Mucosa of descending colon (tissue), 3 donors: ENCODE measurements around the gene HOXC11. TPM values are rescaled to one million over a fixed set of nuclear protein-coding genes. Genes with fewer than 3 reads are reported as not detected.

Experiments used
- ATAC-seq: fragments of 200-7000 bp; cut with Tn5 transposase; one replicate; pipeline ENCODE4 v1.9.1; 2020; ENCODE audit warnings: mild to moderate bottlenecking, moderate library complexity
- DNase-seq, 3 donors: peaks; one replicate each; pipeline ENCODE4 v3.0.0-alpha.2; 2020
- H3K36me3 ChIP-seq: fragments of 200-600 bp; one replicate; pipeline ENCODE4 v1.8.0; 2021; ENCODE audit warnings: low read depth, mild to moderate bottlenecking
- H3K4me1 ChIP-seq: fragments of 200-600 bp; one replicate; pipeline ENCODE4 v1.8.0; 2021; ENCODE audit warnings: low read depth, mild to moderate bottlenecking
- H3K4me3 ChIP-seq: fragments of 200-600 bp; one replicate; pipeline ENCODE4 v1.8.0; 2021; ENCODE audit warnings: mild to moderate bottlenecking
- H3K9me3 ChIP-seq: fragments of 200-600 bp; one replicate; pipeline ENCODE4 v1.8.0; 2021; ENCODE audit warnings: mild to moderate bottlenecking
- CTCF ChIP-seq: fragments of 200-600 bp; IDR thresholded peaks from one replicate; pipeline ENCODE4 v1.8.0; 2022; ENCODE audit warnings: antibody characterized with exemption, mild to moderate bottlenecking
- intact Hi-C, 2 donors: fragments of 100-400 bp; cut with DNase I in 1 of 2; cut with micrococcal nuclease in 1 of 2; formaldehyde crosslinking; loops; one replicate each; pipeline versions ENCODE4 v1.11.0 to v1.11.1; 2022; cut with DNase I, micrococcal nuclease
- microRNA-seq: library from miRNA; unstranded; fragments of <30 nt; microRNA quantifications from one replicate; pipeline ENCODE4, GENCODE V29; 2019
- total RNA-seq, 3 donors: library from RNA; stranded (reverse); fragmentation: NEBNext Ultra II Directional in 2 of 3; extraction: Animal tissue kit (Norgen Biotek cat#: 25700) in 2 of 3; gene quantifications; one replicate each; pipeline versions ENCODE4 v1.2.1 to v1.2.4, GENCODE V29; 2021 to 2023
- donor health status: DM: no; HTN: no; CAD: no; lungs with moderate emphysema.
- donor health status: DM: no; HTN: no; CAD: no.
- donor health status: DM: no; HTN: yes; CAD: no.

Gene HOXC11
- total RNA-seq, 3 donors from 2014 or later, result not detected

- H3K4me3 ChIP-seq, result no peak overlapping the region
- no peaks in the 10 kb centered on the region for H3K36me3 ChIP-seq
- no peaks in the 10 kb centered on the region for H3K9me3 ChIP-seq
- intact Hi-C loops, result no loop called here
- no peak for ATAC-seq
- peaks cover 7% of the 10 kb centered on the region for H3K4me1 ChIP-seq
- no peak for DNase-seq
- no peak for TF ChIP-seq CTCF
Observed at GRCh38 chr12:54024127-54024526, 51.2 kb downstream of the HOXC11 start.

- no peak overlapping the region for H3K4me3 ChIP-seq
Observed at GRCh38 chr12:54024581-54025305, 51.8 kb downstream of the HOXC11 start.

GRCh38 chr12:54025499-54026405 is 52.8 kb downstream of the HOXC11 start:
- H3K4me3 ChIP-seq, result no peak overlapping the region
- TF ChIP-seq CTCF, result no peak
- DNase-seq (no peak), ATAC-seq (no peak)
- no peaks in the 10 kb centered on the region for H3K36me3 ChIP-seq
- intact Hi-C loops, result loop anchor here in 1 of 2 donors (5.0 kb wide), 1 partner anchor 167 kb away; no protein-coding TSS in a partner anchor
- H3K9me3 ChIP-seq, result no peaks in the 10 kb centered on the region
- H3K4me1 ChIP-seq, result peaks cover 7% of the 10 kb centered on the region

More at GRCh38 chr12:54024581-54025305, 51.8 kb downstream of the HOXC11 start:
- no peaks in the 10 kb centered on the region for H3K36me3 ChIP-seq
- no peak for TF ChIP-seq CTCF
- no peaks in the 10 kb centered on the region for H3K9me3 ChIP-seq
- DNase-seq, result no peak
- ATAC-seq, result no peak
- intact Hi-C loops, result loop anchor here in 1 of 2 donors (5.0 kb wide), 1 partner anchor 168 kb away; no protein-coding TSS in a partner anchor
- H3K4me1 ChIP-seq, result peaks cover 7% of the 10 kb centered on the region

- ATAC-seq, result peak; percentile 49
- no peak for DNase-seq
Observed at GRCh38 chr12:54026640-54027441, 53.9 kb downstream of the HOXC11 start.

More at GRCh38 chr12:54026640-54027441, 53.9 kb downstream of the HOXC11 start:
- Histone ChIP-seq H3K4me3 (no peak overlapping the region), H3K9me3 (no peaks in the 10 kb centered on the region), H3K36me3 (no peaks in the 10 kb centered on the region), H3K4me1 (peaks cover 7% of the 10 kb centered on the region)
- intact Hi-C loops, result loop anchor here in 1 of 2 donors (5.0 kb wide), 1 partner anchor 165 kb away; no protein-coding TSS in a partner anchor
- no peak for TF ChIP-seq CTCF

Small RNA genes lying within 50 kb of the gene (microRNA-seq; reads per million reads assigned to microRNA genes)
- gene MIR196A2, result 747 reads per million, percentile 82 among the genes with 10 or more reads in this experiment

Other genes starting within 250 kb of the HOXC11 start
- gene CALCOCO1, start 245.7 kb upstream of the HOXC11 start, total RNA-seq, result 100 to 1,000 TPM in 2 of 3 donors, 10 to 100 TPM in 1; 62.2 to 235 (median 119) TPM
- not detected for gene CISTR, start 221.1 kb upstream of the HOXC11 start, total RNA-seq
- gene HOXC13, start 34.3 kb upstream of the HOXC11 start, total RNA-seq, result not detected
- not detected for gene HOXC12, start 18.2 kb upstream of the HOXC11 start, total RNA-seq
- gene HOTAIR, start 1.8 kb downstream of the HOXC11 start, total RNA-seq, result not detected
- gene HOXC10, start 12.0 kb downstream of the HOXC11 start, total RNA-seq, result not detected
- gene HOXC9, start 27.0 kb downstream of the HOXC11 start, total RNA-seq, result not detected
- gene HOXC8, start 35.9 kb downstream of the HOXC11 start, total RNA-seq, result not detected
- under 1 TPM in 2 of 3 donors, not detected in 1; 0.22 to 0.32 TPM for gene HOXC6, start 55.3 kb downstream of the HOXC11 start, total RNA-seq
- not detected for gene HOXC5, start 59.9 kb downstream of the HOXC11 start, total RNA-seq
- 1 to 10 TPM in 1 of 3 donors, not detected in 2; 2.3 TPM for gene HOXC4, start 80.7 kb downstream of the HOXC11 start, total RNA-seq
- 10 to 100 TPM; 26.2 to 39.4 (median 28.9) TPM for gene SMUG1, start 215.9 kb downstream of the HOXC11 start, total RNA-seq